ENCODE results near the gene CD82.

The CD82 gene

DNA sequence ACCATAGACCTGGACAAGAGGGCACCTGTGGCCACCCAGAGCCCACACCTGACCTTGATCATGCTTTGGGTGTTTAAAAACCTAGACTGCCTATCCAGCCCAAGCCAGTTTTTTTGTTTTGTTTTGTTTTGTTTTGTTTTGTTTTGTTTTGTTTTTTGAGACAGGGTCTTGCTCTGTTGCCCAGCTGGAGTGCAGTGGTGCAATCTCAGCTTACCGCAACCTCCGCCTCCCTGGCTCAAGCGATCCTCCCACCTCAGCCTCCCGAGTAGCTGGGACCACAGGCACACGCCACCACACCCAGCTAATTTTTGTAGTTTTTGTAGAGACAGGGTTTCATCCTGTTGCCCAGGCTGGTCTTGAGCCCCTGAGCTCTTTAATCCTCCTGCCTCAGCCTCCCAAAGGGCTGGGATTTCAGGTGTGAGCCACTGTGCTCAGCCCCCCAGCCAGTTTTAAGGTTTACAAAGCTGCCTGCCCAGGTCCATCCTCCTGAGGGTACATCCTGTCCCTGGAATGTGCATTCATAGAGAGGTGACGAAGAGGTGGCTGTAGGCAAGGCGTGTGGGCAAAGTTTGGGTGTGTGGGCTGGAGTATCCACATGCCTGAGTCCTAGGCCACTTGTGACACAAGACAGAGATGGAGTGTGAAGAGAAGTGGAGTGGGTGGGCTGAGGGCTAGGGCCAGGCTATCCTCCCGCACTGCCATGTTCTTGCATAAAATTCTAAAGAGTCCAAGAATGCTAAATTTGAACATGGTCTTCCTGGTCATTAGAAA lies 3.3 kb upstream of the CD82 start:
- DNase-seq = no peak

DNA sequence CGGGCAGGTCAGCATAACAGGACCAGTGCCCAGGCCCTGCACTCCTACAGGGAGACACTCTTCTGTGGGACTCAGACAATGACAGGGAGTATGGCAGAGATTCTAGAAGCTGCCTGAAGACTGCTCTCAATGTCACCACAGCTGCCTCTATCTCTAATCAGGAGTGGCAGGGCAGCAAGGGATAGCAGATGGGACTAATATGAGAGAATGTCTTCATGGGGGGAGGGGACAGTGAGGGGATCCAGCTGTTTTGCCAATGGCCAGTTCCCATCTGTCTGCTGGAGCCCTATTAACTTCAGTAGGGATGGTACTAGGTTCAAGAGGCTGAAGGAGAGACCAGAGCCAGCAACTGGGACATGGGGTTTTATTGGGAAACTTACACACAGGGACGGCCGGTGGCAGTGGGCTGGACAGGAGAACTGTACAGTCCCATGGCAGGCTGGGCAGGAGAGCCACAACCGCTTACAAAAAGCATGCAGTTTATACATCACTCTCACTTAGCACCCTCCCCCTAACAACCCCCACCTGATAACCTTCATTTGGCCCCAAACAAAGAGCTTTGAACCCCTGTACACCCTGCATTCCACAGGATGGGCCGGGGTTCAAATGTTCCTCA lies 2.5 kb upstream of the CD82 start:
- DNase-seq = peak; percentile 16

DNA sequence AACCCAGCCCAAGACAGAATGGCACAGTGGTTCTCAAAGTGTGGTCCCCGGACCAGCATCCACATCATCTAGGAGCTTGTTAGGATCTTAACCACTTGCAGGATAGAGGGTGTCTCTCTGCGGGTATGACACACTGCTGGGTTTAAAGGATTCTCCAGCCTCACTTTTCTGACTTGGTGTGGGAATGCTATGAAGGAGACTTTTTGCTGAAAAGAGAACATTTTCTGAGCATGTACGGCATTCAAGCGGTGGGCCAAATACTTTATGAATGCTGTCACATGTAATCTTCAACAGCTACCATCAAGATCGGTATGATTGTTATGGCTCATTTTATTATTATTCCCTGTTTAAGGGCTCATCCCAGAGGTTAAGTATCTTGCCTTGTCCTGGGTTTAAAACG lies 1.8 kb upstream of the CD82 start:
- no peak for DNase-seq

DNA sequence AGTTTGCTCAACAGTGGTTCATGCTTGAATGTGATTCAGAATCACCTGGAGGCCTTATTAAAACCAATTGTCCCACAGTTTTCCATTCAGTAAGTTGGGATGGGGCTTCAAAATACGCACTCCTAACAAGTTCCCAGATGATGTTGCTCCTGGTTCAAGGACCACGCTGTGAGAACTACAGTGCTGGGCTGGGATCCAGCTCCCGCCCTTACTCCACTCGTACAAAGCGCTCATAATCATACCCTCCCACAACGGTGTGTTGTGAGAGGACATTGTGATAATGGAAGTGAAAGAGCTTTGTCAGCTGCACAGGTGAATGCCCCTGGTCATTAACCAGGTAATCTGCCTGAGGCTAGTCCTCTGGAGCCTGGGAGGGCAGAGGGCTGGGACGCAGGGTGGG lies 1.3 kb upstream of the CD82 start:
- DNase-seq = no peak

DNA sequence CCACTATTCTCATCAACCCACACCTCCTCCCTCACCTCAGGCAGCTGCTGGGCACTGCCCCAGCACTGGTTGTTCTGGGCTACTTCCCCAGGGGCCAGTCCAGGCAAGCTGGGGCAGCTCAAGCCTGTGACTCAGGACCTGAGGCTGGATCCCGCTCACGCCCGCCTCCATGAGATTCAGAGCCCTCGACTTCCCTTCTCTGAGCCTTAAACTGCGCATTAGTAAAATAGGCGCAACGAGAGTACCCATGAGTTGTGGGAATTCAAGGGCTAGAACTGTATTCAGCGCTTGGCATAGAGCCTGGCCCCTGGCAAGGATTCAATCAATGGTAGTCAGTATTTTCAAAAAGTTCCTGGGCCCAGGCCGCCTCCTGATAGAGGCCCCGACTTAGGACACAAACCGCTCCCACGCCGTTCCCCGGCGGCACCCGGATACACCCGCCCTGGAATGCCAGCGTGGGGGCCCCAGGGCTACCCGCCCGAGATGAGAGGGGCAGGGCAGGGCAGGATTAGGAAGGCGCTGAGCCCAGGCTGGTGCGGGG lies 723 bp upstream of the CD82 start:
- DNase-seq = peak; percentile 73

DNA sequence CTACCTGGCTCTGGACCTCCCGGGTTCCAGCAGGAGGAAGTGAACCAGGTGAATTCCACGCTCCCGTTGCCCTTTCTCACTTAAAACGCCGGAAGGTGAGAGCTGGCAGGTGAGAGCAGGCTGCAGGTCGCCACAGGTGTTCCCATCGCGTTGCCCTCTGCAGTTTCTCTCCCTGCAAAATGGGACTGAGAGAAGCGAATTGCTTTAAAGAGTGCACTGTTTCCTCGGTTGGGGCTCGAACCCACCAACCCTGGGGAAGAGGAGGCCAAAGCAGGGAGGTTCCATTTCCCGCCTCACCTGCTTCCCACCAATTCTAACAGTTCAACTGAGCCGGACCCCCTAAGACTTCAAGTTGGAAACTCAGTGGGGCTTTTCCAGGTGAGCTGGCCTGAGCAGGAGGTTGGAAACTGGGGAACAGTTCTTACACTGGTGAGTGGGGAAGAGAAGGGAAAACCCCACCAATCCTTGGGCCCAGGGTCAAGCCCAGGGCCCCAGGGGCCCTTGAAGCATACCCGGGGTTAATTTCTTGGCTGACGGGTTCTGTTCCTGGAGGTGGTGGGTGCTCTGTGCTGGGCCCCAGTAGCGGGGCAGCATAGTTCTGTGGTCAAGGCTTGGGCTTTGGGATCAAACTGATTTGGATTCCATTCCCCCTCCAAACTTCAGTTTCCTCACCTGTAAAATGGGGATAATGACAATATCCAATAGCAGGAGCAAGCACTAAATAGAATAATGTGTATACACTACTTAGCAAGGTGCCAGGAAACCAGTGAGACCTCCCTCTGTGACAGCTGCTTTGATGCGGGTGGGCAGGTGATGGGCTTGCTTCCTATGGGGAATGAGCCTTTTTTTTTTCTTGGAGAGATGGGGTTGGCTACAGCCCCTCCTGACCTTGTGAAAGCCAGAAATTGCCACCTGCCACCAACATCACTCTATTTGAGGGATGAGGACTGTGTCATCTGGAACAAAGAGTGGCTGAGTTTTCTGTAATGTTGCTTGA lies 788 bp downstream of the CD82 start:
- DNase-seq = no peak

DNA sequence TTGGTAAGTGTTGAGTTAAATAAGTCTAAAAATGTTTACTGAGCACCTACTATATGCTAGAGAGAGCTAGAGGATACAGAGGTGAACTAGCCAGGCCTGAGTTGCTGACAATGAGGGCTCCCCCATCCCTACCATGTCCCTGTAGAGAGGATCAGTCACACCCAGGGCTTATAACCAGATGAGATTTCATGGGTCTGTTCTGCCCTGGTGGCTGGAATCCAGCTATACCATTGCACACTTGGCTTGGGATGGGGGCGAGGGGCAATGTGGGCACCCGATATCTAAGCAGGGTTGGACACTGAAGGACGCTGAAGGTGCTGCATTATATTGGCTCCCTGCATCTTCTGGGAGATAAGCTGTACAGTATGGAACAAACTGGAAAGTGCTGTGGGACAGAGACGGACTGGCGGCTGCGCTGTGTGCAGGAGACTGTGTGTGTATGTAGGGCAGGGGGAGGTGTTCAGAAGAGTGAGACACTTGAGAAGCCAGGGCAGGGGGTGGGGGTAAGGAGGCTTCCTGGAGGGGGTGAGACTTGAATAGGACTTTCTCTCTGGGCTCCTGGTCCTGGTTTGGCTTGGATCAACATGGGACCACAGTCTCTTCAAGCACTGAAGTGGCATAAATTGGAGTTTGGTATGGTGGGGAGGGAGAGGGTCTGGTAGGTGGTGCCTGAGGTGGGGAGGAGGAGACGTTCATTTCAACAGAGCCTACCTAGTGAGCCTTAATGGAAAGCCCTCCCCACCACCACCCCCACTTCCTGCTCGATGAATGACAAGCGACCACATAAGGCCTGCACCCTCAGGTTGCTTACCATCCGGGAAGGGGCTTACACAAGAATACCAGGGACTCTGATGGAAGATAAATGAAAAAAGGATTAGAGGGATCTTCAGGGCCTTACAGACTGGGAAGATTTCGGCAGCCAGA lies 1.8 kb downstream of the CD82 start:
- no peak for DNase-seq

DNA sequence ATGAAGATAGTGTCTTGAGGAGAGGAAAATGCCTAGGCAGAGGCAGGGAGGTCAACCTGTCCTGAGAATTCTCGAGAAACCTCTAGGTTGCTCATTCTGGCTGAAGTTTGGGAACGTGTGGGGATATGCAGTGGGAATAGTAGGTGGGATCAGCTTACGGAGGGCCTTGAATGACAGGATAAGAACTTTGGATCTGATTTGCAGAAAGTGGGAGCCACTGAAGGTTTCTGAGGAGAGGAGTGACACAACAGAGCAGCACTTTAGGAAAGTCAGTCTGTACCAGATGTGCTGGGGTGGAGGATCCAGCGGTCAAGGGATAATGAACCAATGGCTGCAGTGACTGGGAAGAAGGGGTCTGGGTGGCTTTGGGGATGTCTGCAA lies 2.4 kb downstream of the CD82 start:
- no peak for DNase-seq

DNA sequence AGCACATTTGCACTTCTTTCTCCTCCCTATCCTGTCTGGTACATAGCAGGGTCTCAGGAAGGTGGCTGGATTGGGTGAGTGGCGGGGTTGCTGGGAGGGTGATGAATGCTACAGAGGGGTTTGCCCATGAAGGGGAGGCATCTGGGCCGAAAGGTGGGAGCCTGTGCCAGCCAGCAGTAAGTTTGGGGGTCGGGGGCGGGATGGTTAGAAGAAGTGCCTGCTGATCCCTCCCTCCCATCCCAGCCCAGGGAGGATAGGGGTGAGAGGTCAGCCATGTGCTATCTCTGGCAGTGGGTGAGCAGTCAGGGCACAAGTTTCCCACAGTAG lies 2.8 kb downstream of the CD82 start:
- no peak for DNase-seq

DNA sequence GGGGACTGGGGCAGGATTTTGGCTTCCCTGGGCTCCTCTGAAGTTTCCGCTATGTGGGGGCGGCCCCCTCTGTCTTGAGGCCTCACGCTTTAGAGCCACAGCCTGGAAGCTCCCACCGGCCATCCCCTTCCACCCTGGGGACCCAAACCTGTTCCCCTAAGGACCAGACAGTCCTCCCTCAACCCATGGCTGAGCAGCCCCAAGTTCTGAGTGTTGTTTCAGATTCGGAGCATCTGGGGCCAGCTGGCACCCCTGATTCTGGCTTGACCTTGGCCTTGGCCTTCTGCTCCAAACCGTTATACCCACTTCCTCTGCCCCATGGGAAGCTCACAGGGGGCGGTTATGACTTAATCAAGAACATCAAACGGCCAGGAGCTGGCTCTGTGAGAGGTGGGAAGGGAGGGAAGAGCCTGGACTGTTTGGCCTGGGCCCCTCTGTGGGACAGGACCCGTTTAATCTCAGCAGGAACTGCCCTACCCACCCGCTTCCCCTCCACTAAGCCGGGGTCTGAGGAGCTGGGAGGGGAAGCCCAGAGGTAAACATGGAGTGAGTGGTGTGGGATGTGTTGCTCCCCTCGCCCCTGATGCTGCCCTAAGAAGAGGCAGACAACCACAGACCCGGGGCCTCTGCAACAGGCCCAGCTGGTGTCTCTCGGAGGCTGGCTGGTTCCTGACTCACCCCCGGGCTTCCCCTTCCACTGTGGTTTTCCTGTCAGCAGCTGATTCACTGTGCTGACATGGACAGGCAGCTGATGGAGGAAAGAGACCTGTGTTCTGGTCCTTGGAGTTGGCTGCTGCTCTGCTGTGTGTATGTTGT lies 3.4 kb downstream of the CD82 start:
- no peak for DNase-seq

DNA sequence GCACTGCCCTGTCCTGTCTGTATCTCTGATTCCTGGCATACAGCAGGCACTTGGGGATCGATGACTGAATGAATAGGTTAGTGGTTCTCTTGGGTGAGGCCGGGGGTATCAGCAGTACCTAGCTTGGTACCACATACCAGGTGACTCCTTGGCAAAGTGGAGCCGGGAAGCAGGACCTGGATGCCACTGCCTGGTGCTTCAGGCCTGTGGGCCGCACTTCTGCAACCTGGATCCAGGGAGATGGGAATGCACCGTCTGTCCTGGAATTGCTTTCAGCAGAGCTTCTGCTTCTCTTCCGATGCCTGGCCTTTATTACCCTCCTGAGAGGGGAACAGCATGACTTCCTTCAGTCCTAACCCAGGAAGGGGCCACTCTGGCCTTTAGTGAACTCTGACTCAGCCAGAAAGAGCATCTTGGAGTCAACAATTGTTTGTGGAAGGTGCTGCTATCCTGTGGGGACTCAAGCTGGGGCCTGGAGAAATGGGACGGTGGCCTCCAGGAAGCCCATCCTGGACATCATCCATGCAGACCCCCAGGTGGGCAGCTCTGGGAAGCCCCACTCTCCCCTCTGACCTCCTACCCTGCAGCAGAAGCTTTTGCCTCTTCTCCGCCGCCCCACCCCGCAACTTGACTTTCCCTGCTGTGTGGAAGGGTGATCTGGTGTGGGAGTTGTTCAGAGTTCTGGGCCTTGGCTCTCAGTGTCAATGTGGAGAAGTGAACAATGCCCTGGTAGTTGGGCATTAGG lies 5.1 kb downstream of the CD82 start:
- DNase-seq = no peak

DNA sequence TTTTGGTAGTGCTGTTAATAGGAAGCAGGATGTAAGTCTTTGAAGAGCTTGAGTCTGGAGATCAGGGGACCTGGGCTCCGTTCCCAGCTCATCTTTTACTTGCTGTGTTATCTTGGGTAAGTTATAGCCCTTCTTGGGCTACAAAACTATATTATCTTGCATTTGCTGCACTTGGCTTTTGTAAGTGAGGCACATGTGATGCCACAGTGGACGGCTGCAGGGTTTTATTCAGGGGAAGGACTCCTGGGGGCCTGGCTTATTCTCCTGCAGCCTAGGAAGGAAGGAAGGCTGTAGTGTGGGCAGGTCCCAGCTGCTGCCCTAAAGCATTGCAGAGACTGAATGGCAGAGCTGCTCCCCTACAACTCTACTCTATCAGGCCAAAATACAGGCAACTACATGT lies 6.4 kb downstream of the CD82 start:
- DNase-seq = no peak

DNA sequence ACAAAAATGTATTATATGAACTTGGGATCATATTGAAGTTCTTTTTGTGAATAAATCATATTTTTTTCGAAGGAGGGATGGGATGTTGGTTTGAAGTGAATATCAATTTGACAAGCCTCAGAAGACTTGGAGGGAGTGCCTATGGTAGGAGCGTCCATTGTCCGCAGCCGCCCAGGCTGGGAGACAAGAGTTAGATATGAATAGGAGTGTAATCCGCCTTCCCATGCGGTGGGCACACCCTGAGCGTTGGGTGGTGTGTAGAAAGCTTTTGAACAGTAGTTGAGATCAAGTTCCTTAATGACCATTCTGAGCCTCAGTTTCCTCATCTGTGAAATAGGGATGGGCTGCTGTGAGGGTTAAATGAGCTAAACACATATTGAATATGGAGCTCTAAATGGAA lies 7.0 kb downstream of the CD82 start:
- no peak for DNase-seq

DNA sequence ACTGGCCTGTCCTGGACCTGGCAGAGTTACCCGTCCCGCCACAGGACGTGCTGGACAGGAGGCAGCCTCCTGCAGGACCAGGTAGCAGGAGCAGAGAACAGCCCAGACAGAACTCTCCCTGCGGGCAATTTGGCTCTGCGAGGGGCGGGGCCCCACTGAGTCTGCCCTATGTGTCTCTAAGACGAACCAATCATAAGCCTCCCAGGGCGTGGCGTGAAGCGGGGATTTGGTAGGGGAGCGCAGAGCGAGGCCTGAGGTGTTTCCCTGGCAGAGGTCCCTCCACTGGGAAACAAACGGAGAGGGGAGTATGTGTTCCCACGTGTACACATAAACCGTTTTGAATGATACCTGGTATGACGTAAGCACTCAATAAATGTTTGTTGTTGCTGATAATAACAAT lies 7.4 kb downstream of the CD82 start:
- DNase-seq = no peak

DNA sequence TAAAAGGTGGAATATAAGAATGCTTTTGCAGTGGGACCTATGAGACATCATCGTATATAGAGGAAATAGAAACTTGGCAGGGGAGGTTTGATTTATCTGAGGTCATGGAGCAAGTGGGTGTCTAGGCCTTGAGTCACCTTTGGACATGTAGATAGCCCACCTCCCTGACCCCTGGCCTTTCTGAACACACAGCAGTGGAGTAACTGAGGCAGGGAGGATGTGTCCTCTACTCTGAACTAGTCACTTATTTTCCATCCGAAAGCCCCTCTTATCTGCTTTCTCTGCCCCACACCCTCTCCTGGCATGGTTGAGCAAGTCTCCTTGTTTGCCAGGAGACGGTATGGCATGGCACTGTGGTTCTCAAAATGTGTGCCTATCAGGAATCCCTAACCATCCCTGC lies 7.9 kb downstream of the CD82 start:
- no peak for DNase-seq

DNA sequence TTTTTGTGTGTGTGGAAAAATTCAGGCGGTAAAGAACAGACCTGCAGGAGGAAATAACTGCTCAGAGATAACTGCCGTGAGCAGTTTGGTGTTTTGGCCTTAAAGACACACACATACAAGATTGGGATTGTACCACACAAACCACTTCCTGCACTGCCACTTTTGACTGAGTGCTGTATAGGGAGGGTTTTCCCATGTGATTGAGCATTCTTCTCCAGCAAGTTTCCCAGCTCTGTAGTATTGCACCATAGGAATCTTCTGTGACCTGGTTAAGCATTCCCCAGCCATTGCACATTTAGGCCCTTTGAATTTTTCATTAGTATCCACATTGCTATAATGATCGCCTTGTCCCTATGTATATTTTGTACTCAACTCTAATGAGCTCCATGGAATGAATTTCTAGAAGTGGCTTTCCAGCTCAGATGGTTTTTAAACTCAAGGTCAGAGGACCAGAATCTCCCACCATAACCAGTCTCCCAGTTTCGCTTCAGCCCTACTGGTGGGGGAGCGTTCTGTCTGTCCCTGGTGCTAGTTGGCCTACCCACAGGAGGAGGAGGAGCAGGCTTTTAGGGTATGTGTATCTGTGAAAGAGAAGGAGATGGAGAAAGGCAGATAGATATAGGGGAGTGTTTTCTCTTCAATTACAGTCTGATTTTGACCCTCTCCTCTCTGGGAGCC lies 9.3 kb downstream of the CD82 start:
- DNase-seq = no peak

DNA sequence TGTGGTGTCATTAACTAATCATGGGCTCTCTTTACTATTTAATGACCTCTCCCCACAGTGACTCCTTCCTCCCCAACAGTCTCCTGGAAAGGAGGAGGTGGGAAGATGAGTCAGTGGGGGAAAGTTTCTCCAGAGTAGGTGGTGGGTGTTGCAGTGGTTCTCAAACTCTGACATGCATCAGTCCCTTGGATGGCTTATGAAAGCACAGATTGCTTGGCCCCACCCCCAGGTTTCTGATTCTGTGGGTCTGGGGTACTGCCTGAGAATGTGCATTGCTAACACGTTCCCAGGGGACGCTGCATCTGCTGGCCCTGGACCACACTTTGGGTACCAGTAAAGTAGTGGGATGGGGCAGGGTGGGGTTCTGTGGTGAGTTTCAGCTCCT lies 9.8 kb downstream of the CD82 start:
- DNase-seq = no peak

DNA sequence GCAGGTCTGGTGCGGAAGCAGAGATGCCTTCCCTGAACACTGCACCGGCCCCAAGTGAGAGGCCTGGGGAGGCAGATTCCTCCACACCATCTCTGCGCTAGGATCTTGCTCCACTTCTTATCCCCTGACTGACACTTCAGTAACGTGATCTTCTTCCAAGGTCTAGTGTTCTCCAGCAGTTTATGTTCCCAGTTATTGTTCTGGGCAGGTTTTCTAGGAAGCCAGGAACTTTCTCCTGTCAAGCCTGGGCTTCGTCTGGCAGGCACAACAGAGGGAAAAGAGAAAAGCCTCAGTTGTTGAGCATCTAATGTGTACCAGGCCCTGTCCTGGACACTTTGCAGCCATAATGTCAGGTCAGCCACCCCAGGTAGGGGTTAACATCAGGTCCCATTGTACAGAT lies 10.5 kb downstream of the CD82 start:
- DNase-seq = no peak

DNA sequence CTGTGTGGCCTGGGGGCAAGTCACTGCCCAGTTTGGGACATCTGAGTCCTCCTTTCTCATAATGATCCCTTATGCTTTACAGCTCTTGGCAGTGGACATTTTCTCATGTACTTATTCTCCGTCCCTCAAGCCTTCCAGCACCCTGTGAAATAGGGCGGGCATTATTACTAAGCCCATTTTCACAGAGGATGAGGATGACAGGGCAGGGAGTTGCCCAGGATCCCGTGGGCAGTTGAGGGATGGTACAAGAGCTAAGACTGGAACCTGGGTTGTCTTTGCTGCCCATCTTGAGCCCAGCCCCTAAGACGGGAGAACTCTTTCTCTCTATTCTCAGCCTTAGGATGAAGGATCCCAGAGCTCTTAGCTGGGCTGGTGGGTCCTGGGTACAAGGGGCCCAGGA lies 11.2 kb downstream of the CD82 start:
- no peak for DNase-seq

DNA sequence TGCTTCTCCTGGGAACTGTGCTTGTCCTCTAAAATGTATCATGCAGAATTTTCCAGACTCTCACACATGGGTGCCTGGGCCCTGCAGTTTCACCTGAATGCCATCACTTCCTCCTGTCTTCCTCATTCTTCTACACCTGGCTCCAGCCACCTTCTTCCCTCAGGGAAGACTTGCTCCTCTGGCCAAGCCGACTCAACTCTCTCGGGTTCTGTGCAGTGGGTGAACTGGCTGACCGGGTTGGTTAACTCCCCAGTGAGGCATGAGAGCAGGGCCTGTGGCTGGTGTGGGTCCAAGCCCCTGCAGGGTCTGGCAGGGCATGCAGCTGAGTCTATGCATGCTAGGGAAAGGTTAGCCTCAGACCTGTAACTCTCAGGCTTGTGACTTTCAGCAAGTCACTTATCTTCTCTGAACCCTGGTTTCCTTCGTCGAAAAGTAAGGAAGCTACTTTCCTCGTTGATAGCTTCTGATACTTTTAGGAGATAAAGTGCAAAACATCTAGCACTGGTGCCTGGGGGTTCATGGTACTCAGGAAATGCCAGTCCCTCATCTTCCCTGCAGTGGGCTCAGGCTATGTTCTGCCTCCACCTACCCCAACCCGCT lies 11.9 kb downstream of the CD82 start:
- no peak for DNase-seq
